Transverse colon (tissue), 4 donors: ENCODE results near the gene NTF4. TPM values are rescaled to one million over a fixed set of nuclear protein-coding genes. Genes with fewer than 3 reads are reported as not detected.
A peak's percentile ranks its signal among the peaks of the same experiment; 100 is the strongest.

Experiments used
- DNase-seq: peaks from one replicate; pipeline ENCODE4 v3.0.0-alpha.2; 2019
- H3K27ac ChIP-seq, 4 donors: fragments of 200-600 bp; sonication (generic); 2 replicates each; pipeline ENCODE4 v1.5.1; 2016 to 2018; ENCODE audit warnings: inconsistent platforms in 4 of 4
- H3K27me3 ChIP-seq: fragments of 200-600 bp; sonication (generic); 2 replicates; pipeline ENCODE4 v1.5.1; 2017; ENCODE audit warnings: inconsistent platforms
- H3K36me3 ChIP-seq, 4 donors: fragments of 200-600 bp; sonication (generic); 2 replicates each; pipeline ENCODE4 v1.5.1; 2017 to 2019; ENCODE audit warnings: inconsistent platforms in 4 of 4
- H3K4me1 ChIP-seq, 4 donors: fragments of 200-600 bp; sonication (generic); 2 replicates each; pipeline ENCODE4 v1.5.1; 2017 to 2020; ENCODE audit warnings: inconsistent platforms in 4 of 4
- H3K4me3 ChIP-seq, 4 donors: fragments of 200-600 bp; sonication (generic); 1 replicate in 1 of 4; 2 replicates in 3 of 4; pipeline versions ENCODE4 v1.5.1 to v1.6.1; 2017 to 2019; ENCODE audit warnings: inconsistent platforms in 4 of 4
- H3K9me3 ChIP-seq, 2 donors: fragments of 200-600 bp; sonication (generic); 2 replicates each; pipeline ENCODE4 v1.5.1; 2017 to 2019; ENCODE audit warnings: inconsistent platforms in 2 of 2
- EP300 ChIP-seq: sonication (generic); formaldehyde crosslinking; IDR thresholded peaks from one replicate; pipeline ENCODE4 v1.6.1; 2017; ENCODE audit warnings: antibody characterized with exemption, low read depth
- POLR2A ChIP-seq: fragments of 450-650 bp; IDR thresholded peaks from one replicate; pipeline ENCODE4 v1.6.1; 2016; ENCODE audit warnings: antibody characterized with exemption, mild to moderate bottlenecking, moderate library complexity
- POLR2AphosphoS5 ChIP-seq, 3 donors: sonication (generic); formaldehyde crosslinking; IDR thresholded peaks; one replicate each; pipeline ENCODE4 v1.6.1; 2016; ENCODE audit warnings: antibody characterized with exemption in 3 of 3
- WGBS, 2 donors: methylation state at CpG; one replicate each; pipeline ENCODE4 v1.1.5; 2018; ENCODE audit warnings: low coverage in 1 of 2; 5-methylcytosine and 5-hydroxymethylcytosine counted together
- in situ Hi-C, 4 donors: fragments of 200-750 bp; cut with MboI; loops; one replicate each; pipeline versions ENCODE4 v1.15.0 to v1.15.1; 2017; ENCODE audit warnings: low sequenced_read_pairs in 3 of 4, low pct_ligation_motif_present in 1 of 4, low pct_unique_long_range_greater_than_20kb in 1 of 4
- intact Hi-C: fragments of 100-400 bp; cut with DNase I; formaldehyde crosslinking; loops from one replicate; pipeline ENCODE4 v1.15.1; 2023; ENCODE audit warnings: low total_unique reads
- total RNA-seq, 4 donors: library from RNA; depleted of rRNA; stranded (reverse); fragments of >200 nt; gene quantifications; one replicate each; pipeline ENCODE4 v1.1.0, GENCODE V29; 2016
- TF ChIP-seq, protein P1 (sequence below), 5 experiments: fragments of 200-600 bp in 3 of 5; fragments of 450-650 bp in 2 of 5; sonication (generic) in 3 of 5; IDR thresholded peaks; 1 replicate in 2 of 5; 2 replicates in 3 of 5; pipeline ENCODE4 v1.5.1; 2016 to 2017; ENCODE audit warnings: antibody characterized with exemption in 5 of 5, inconsistent platforms in 3 of 5, mild to moderate bottlenecking in 2 of 5, moderate library complexity in 1 of 5

NTF4 gene
- total RNA-seq, 4 donors from 2014 or later = not detected

DNA sequence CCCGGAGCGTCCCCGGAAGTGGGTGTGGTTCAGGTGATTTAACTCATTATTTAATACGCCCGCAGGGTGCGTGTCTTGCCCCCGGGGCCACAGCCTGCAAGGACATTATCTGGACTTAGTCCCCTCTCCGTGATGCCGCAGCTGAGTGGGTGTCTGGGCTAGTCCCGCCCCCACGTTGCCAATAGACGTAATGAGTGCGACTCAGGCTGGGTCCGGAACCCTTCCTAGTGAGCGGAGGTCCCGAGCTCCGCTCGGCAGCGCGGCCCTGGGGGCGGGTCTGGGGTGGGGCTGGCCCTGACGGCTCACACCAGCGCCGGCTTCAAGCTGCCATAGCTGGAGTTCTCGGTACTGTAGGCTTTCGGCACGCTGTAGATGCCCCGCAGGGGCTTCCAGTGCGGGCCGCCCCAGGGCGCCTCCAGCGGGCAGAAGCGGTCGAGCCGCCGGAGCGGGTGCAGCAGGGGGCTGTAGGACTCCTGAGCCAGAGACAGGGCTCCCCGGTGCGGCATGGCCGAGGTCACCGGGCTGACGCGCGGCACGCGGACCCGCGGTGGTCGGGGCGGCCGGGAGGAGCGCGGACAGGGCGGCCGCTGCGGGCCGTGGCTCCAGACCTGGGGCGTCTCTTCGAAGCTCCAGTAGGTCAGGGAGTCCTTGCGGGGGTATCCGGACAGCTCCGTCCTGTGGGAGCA, 46.8 kb downstream of the NTF4 start:
- peak; percentile 49 for DNase-seq
- 1% methylated on average over 38 of the region's 62 CpGs; no CpG with 5 or more reads in 1 of the 2 donors for WGBS, 2 donors
- Histone ChIP-seq H3K9me3 (no peaks in the 10 kb centered on the region), H3K4me3 (peak overlapping the region; percentile 19 to 59 (median 34)), H3K36me3 (no peaks in the 10 kb centered on the region), H3K27me3 (peaks cover 40% of the 10 kb centered on the region), H3K27ac (peak overlapping the region in 3 of 4 donors; percentile 13 to 25 (median 21)), H3K4me1 (peaks cover 9 to 25% (median 23%) of the 10 kb centered on the region in 4 donors)
- intact Hi-C loops (no loop called here), in situ Hi-C loops (no loop called here)
- TF ChIP-seq, protein P1, sequence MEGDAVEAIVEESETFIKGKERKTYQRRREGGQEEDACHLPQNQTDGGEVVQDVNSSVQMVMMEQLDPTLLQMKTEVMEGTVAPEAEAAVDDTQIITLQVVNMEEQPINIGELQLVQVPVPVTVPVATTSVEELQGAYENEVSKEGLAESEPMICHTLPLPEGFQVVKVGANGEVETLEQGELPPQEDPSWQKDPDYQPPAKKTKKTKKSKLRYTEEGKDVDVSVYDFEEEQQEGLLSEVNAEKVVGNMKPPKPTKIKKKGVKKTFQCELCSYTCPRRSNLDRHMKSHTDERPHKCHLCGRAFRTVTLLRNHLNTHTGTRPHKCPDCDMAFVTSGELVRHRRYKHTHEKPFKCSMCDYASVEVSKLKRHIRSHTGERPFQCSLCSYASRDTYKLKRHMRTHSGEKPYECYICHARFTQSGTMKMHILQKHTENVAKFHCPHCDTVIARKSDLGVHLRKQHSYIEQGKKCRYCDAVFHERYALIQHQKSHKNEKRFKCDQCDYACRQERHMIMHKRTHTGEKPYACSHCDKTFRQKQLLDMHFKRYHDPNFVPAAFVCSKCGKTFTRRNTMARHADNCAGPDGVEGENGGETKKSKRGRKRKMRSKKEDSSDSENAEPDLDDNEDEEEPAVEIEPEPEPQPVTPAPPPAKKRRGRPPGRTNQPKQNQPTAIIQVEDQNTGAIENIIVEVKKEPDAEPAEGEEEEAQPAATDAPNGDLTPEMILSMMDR (IDR thresholded peaks at IDR 0.05) = peak; percentile 19 to 53 (median 40)
- TF ChIP-seq EP300 = no peak

DNA sequence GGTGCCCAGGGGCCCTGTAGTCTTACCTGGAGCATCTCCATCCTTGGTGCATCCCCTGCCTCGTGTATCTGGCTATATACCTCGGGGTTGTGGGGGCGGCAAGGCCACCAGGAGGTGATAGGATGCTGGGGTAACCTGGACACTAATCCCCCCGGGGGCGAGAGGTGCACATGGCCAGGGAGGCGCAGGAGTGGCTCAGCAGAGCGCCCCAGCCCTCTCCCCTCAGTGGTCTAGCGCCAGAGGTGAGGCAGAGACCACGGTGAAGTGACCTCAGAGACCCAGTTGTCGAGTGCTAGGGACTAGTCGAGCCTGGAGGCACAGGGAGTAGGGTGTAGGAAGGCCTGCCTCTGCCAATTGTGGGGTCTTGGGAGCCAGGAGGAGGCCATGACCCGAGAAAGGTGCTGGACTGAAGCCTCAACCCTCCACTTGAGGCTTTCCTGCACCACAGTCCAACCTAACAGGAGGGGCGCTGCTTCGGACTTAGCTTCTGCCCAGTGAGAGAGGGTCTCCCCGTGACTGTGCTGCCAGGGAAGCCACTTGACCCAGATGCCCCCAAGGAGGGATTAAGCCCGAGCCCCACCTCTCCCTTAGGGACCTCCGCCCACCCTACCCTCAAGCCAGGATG, 47.5 kb downstream of the NTF4 start, which contains the start of gene LHB:
LHB (minus strand) TSS at position 51 of the 625 bp plus-strand sequence; CDS start at position 41, 10 bp downstream.
- no peak for DNase-seq
- Histone ChIP-seq H3K4me1 (peaks cover 9 to 25% (median 23%) of the 10 kb centered on the region in 4 donors), H3K27ac (peak within 1 kb of the TSS in 3 of 4 donors; percentile 13 to 25 (median 21)), H3K4me3 (peak within 1 kb of the TSS; percentile 19 to 59 (median 34)), H3K27me3 (peaks cover 39% of the 10 kb centered on the region), H3K9me3 (no peaks in the 10 kb centered on the region), H3K36me3 (peaks cover 0 to 3% (median 0%) of the 10 kb centered on the region in 4 donors)
- TF ChIP-seq POLR2AphosphoS5 (IDR thresholded peaks at IDR 0.05) (no peak), EP300 (no peak), POLR2A (no peak)
- TF ChIP-seq, protein P1 (IDR thresholded peaks at IDR 0.05) = no peak
- intact Hi-C loops (no loop called here), in situ Hi-C loops (no loop called here)
- 79% methylated on average over 11 of the region's 17 CpGs; no CpG with 5 or more reads in 1 of the 2 donors for WGBS, 2 donors

DNA sequence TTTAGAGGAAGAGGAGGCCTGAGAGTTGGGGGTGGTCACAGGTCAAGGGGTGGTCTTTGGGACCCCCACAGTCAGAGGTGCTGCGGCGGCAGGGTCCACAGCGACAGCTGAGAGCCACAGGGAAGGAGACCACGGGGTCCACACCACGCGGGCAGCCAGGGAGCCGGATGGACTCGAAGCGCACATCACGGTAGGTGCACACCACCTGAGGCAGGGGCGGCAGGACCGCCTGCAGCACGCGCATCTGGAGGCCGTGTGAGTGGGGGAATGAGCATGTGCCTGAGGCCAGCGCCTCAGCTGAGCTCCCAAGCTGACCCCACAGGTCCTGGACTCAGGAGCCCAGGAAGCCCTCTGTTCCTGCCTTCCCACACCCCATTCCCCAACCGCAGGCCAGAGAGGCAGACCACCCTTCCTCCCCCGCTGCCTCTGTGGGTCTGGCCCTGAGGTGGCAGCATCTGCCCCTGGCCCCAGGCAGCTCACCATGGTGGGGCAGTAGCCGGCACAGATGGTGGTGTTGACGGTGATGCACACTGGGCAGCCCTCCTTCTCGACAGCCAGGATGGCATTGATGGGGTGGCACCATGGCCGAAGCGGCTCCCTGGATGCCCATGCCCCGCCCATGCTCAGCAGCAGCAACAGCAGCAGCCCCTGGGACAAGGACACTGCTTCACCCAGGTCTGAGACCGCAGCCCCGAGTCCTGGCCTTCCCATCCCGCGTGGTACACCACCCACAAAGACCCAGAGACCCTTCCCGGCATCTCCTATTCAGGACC, 48.4 kb downstream of the NTF4 start:
- TF ChIP-seq, protein P1 (IDR thresholded peaks at IDR 0.05) = no peak
- TF ChIP-seq POLR2A (no peak), EP300 (no peak), POLR2AphosphoS5 (IDR thresholded peaks at IDR 0.05) (no peak)
- H3K9me3 ChIP-seq = no peaks in the 10 kb centered on the region
- peaks cover 34% of the 10 kb centered on the region for H3K27me3 ChIP-seq
- H3K27ac ChIP-seq = no peak overlapping the region
- peaks cover 9 to 25% (median 23%) of the 10 kb centered on the region in 4 donors for H3K4me1 ChIP-seq
- no peak overlapping the region for H3K4me3 ChIP-seq
- H3K36me3 ChIP-seq = peaks cover 0 to 3% (median 0%) of the 10 kb centered on the region in 4 donors
- DNase-seq = no peak
- intact Hi-C loops (no loop called here), in situ Hi-C loops (no loop called here)
- 89% methylated on average over 16 of the region's 29 CpGs; no CpG with 5 or more reads in 1 of the 2 donors for WGBS, 2 donors

DNA sequence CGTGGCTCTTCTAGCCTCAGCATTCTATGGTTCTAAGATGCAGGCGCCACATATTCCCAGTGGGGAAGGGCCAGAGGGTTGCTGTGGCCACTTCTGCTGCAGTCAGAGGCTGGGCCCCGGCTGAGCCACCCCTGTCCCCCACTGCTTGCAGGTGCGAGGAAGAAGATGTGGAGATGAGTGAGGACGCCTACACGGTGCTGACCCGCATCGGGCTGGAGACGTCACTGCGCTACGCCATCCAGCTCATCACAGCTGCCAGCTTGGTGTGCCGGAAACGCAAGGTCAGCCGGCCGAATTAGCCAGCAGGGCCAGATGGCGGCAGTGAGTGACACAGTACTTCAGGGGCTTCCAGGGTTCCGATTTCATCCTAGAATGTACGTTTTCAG, 49.8 kb downstream of the NTF4 start:
- intact Hi-C loops (no loop called here), in situ Hi-C loops (no loop called here)
- H3K9me3 ChIP-seq = no peaks in the 10 kb centered on the region
- WGBS, 2 donors = 91 to 92% methylated on average over 10 to 18 of the region's 18 CpGs
- no peak overlapping the region for H3K27ac ChIP-seq
- TF ChIP-seq EP300 (no peak), POLR2A (no peak), POLR2AphosphoS5 (IDR thresholded peaks at IDR 0.05) (no peak)
- TF ChIP-seq, protein P1 (IDR thresholded peaks at IDR 0.05) = no peak
- no peak overlapping the region for H3K4me3 ChIP-seq
- peaks cover 0 to 10% (median 2%) of the 10 kb centered on the region in 4 donors for H3K36me3 ChIP-seq
- peaks cover 9 to 25% (median 23%) of the 10 kb centered on the region in 4 donors for H3K4me1 ChIP-seq
- H3K27me3 ChIP-seq = peaks cover 21% of the 10 kb centered on the region
- no peak for DNase-seq
